ENCODE results near the gene MAP3K12.
"Not testable (repeated sequence)": the region's sequence is repeated elsewhere in the genome, so short reads cannot be mapped to it uniquely, and the experiment has no call there.

MAP3K12 gene

GRCh38 chr12:53444593-53445325, 54.5 kb downstream of the MAP3K12 start:
- not testable (repeated sequence) for DNase-seq (ENCODE audit: extremely low read depth in 1 of 2, low read depth in 1 of 2)

DNA sequence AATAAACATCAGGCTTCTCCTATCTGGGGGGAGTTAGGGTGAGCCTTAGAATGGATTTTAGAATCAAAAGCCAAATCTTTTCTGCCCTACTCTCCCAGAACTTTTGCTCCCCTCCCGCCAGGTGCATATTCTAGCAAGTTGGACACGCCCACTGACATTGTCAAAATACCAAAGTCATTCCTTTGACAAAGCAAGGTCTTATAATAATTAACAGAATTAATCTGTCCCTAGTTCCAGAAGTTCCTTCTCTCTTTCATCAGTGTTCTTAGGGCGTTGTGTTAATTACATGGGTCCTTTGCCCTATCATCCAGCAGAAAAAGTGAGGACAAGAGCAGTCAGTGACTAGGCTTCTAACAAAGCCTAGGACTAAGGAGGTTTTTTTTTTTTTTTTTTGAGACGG, 55.3 kb downstream of the MAP3K12 start:
- DNase-seq (ENCODE audit: extremely low read depth in 1 of 2, low read depth in 1 of 2), result no peak

- peak; percentile 97 for DNase-seq (ENCODE audit: extremely low read depth in 1 of 2, low read depth in 1 of 2)
These were observed 58.0 kb downstream of the MAP3K12 start, which contains the start of gene PRR13 for GRCh38 chr12:53441040-53441833. Gene PRR13 (plus strand): TSS chr12:53441734. CDS start chr12:53442715, 981 bp downstream.

DNA sequence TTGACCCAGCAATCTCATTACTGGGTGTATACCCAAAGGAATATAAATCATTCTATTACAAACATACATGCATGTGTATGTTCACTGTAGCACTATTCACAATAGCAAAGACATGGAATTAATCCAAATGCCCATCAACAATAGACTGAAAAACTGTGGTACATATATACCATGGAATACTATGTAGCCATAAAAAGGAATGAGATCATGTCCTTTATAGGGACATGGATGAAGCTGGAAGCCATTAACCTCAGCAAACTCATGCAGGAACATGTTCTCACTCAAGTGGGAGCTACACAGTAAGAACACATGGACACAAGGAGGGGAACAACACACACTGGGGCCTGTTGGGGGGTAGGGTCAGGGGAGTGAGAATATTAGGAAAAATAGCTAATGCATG, 59.7 kb downstream of the MAP3K12 start:
- not testable (repeated sequence) for DNase-seq (ENCODE audit: extremely low read depth in 1 of 2, low read depth in 1 of 2)

GRCh38 chr12:53435326-53435725, 63.9 kb downstream of the MAP3K12 start:
- not testable (repeated sequence) for DNase-seq (ENCODE audit: extremely low read depth in 1 of 2, low read depth in 1 of 2)

- no peak for DNase-seq (ENCODE audit: extremely low read depth in 1 of 2, low read depth in 1 of 2)
These were observed 68.1 kb downstream of the MAP3K12 start for GRCh38 chr12:53431187-53431586.

GRCh38 chr12:53430116-53430515, 69.1 kb downstream of the MAP3K12 start:
- DNase-seq (ENCODE audit: extremely low read depth in 1 of 2, low read depth in 1 of 2), result no peak

All from activated CD8-positive, alpha-beta memory T cell treated with anti-CD3 and anti-CD28 coated beads for 1 hour (primary cell).